H1 (cell line): ENCODE results near the gene PPOX. TPM values are rescaled to one million over a fixed set of nuclear protein-coding genes. Genes with fewer than 3 reads are reported as not detected.
A peak's percentile ranks its signal among the peaks of the same experiment; 100 is the strongest.

Experiments
- CTCF ChIA-PET: fragments of 300-600 bp; sonication (Branson Sonifier 250); formaldehyde crosslinking; loops from one replicate; lab custom pipeline; 2021; ENCODE audit not compliant: partially characterized antibody; lab: Charles Lee
- POLR2A ChIA-PET: fragments of 300-600 bp; sonication (Branson Sonifier 250); formaldehyde crosslinking; loops from one replicate; lab custom pipeline; 2021; ENCODE audit warnings: inconsistent platforms; ENCODE audit not compliant: partially characterized antibody; lab: Charles Lee
- DNase-seq, 2 experiments: peaks; one replicate each; pipeline versions ENCODE4 v3.0.0 to v3.0.0-alpha.2; 2010 to 2022; ENCODE audit warnings: low spot score in 2 of 2, low read depth in 1 of 2, mixed read lengths in 1 of 2
- FAIRE-seq: peaks from 2 replicates; lab custom pipeline; 2011; peaks lifted over from hg19 to GRCh38; lab: Jason Lieb, UNC
- H2AFZ ChIP-seq: 2 replicates; pipeline ENCODE4 v1.8.1; 2012; ENCODE audit warnings: low read length, inconsistent platforms
- H2AK5ac ChIP-seq: 2 replicates; pipeline ENCODE4 v1.6.1; 2013; ENCODE audit warnings: low read depth, low read length
- H2BK120ac ChIP-seq: replicated peaks from 2 replicates; pipeline ENCODE3; 2013; ENCODE audit warnings: low read depth, low read length, inconsistent platforms
- H2BK12ac ChIP-seq: 2 replicates; pipeline ENCODE4 v1.6.1; 2013; ENCODE audit warnings: low read depth, low read length
- H2BK15ac ChIP-seq: 2 replicates; pipeline ENCODE4 v1.6.1; 2013; ENCODE audit warnings: low read length
- H2BK20ac ChIP-seq: 2 replicates; pipeline ENCODE4 v1.6.1; 2013; ENCODE audit warnings: low read length
- H2BK5ac ChIP-seq: 2 replicates; pipeline ENCODE4 v1.6.1; 2013; ENCODE audit warnings: low read depth, low read length
- H3K14ac ChIP-seq: 2 replicates; pipeline ENCODE4 v1.6.1; 2013; ENCODE audit warnings: inconsistent platforms; ENCODE audit not compliant: insufficient read length
- H3K18ac ChIP-seq: 2 replicates; pipeline ENCODE4 v1.6.1; 2013; ENCODE audit warnings: low read length; ENCODE audit errors: extremely low read depth
- H3K23ac ChIP-seq: 2 replicates; pipeline ENCODE4 v1.6.1; 2013; ENCODE audit warnings: inconsistent platforms; ENCODE audit not compliant: insufficient read length
- H3K23me2 ChIP-seq: 2 replicates; pipeline ENCODE4 v1.6.1; 2013; ENCODE audit warnings: low read depth, low read length
- H3K27ac ChIP-seq: 2 replicates; pipeline ENCODE4 v1.6.1; 2011; ENCODE audit warnings: low read depth, low read length, inconsistent platforms
- H3K27me3 ChIP-seq, 4 experiments: replicated peaks in 1 of 4; 1 replicate in 1 of 4; 2 replicates in 3 of 4; pipeline versions ENCODE4 v1.6.1 to v1.8.1; 2011 to 2013; ENCODE audit warnings: low read length in 3 of 4, mild to moderate bottlenecking in 3 of 4, inconsistent platforms in 2 of 4, mixed read lengths in 2 of 4, moderate library complexity in 1 of 4; ENCODE audit not compliant: control insufficient read depth in 3 of 4, insufficient read depth in 3 of 4; ENCODE audit errors: extremely low read depth in 1 of 4
- H3K36me3 ChIP-seq, 4 experiments: 2 replicates each; pipeline versions ENCODE4 v1.6.1 to v1.8.1; 2011 to 2013; ENCODE audit warnings: mild to moderate bottlenecking in 4 of 4, low read length in 3 of 4, moderate library complexity in 2 of 4, control low read depth in 1 of 4, inconsistent platforms in 1 of 4; ENCODE audit not compliant: insufficient read depth in 4 of 4, control insufficient read depth in 2 of 4
- H3K4ac ChIP-seq: replicated peaks from 2 replicates; pipeline ENCODE3; 2013; ENCODE audit warnings: low read length, low read depth, mixed read lengths, inconsistent platforms; ENCODE audit not compliant: insufficient read length
- H3K4me1 ChIP-seq, 4 experiments: replicated peaks in 1 of 4; 1 replicate in 1 of 4; 2 replicates in 3 of 4; pipeline versions ENCODE4 v1.6.1 to v1.8.1; 2011 to 2013; ENCODE audit warnings: low read length in 3 of 4, inconsistent platforms in 2 of 4, mixed read lengths in 1 of 4; ENCODE audit not compliant: insufficient read depth in 4 of 4, control insufficient read depth in 3 of 4
- H3K4me2 ChIP-seq, 2 experiments: 2 replicates each; pipeline versions ENCODE4 v1.6.1 to v1.8.1; 2011 to 2013; ENCODE audit warnings: low read depth in 2 of 2, low read length in 2 of 2, control low read depth in 1 of 2, inconsistent platforms in 1 of 2, mild to moderate bottlenecking in 1 of 2; ENCODE audit not compliant: insufficient read depth in 1 of 2
- H3K4me3 ChIP-seq, 4 experiments: fragments of 200-600, 300-600 bp in 1 of 4; sonication (generic), shearing (Covaris generic), sonication (Bioruptor Twin) in 1 of 4; 2 replicates each; pipeline versions ENCODE4 v1.5.1 to v1.8.1; 2011 to 2016; ENCODE audit warnings: low read length in 4 of 4, low read depth in 3 of 4, control low read depth in 2 of 4, inconsistent platforms in 2 of 4, mild to moderate bottlenecking in 2 of 4, mixed read lengths in 1 of 4, moderate library complexity in 1 of 4; ENCODE audit not compliant: insufficient read depth in 2 of 4; ENCODE audit errors: extremely low read depth in 1 of 4
- H3K56ac ChIP-seq: replicated peaks from 2 replicates; pipeline ENCODE3; 2013; ENCODE audit warnings: low read depth, mild to moderate bottlenecking, mixed read lengths, low read length, inconsistent platforms; ENCODE audit not compliant: insufficient read length
- H3K79me1 ChIP-seq: 2 replicates; pipeline ENCODE4 v1.6.1; 2013; ENCODE audit warnings: low read depth, low read length, control low read depth
- H3K79me2 ChIP-seq, 2 experiments: 2 replicates each; pipeline versions ENCODE4 v1.6.1 to v1.8.1; 2012 to 2013; ENCODE audit warnings: low read length in 2 of 2, mild to moderate bottlenecking in 2 of 2, inconsistent platforms in 1 of 2; ENCODE audit not compliant: insufficient read depth in 2 of 2, control insufficient read depth in 1 of 2
- H3K9ac ChIP-seq, 4 experiments: replicated peaks in 1 of 4; 1 replicate in 1 of 4; 2 replicates in 3 of 4; pipeline versions ENCODE4 v1.6.1 to v1.8.1; 2011 to 2013; ENCODE audit warnings: low read depth in 3 of 4, low read length in 3 of 4, control low read depth in 2 of 4, mild to moderate bottlenecking in 2 of 4, moderate library complexity in 2 of 4, inconsistent platforms in 1 of 4; ENCODE audit errors: extremely low read depth in 1 of 4
- H3K9me3 ChIP-seq, 2 experiments: 2 replicates each; pipeline versions ENCODE4 v1.6.1 to v1.8.1; 2012 to 2013; ENCODE audit warnings: mild to moderate bottlenecking in 2 of 2, moderate library complexity in 2 of 2, control low read depth in 1 of 2, inconsistent platforms in 1 of 2, low read depth in 1 of 2, low read length in 1 of 2, mixed read lengths in 1 of 2; ENCODE audit not compliant: insufficient read depth in 2 of 2
- H4K20me1 ChIP-seq, 2 experiments: replicated peaks in 1 of 2; 2 replicates each; pipeline versions ENCODE3 to v1.8.1; 2011 to 2013; ENCODE audit warnings: inconsistent platforms in 2 of 2, low read length in 2 of 2, mild to moderate bottlenecking in 1 of 2; ENCODE audit not compliant: insufficient read depth in 2 of 2, control insufficient read depth in 1 of 2
- H4K5ac ChIP-seq: 2 replicates; pipeline ENCODE4 v1.6.1; 2013; ENCODE audit warnings: low read length, low read depth, mixed read lengths, inconsistent platforms; ENCODE audit not compliant: insufficient read length
- H4K8ac ChIP-seq: 2 replicates; pipeline ENCODE4 v1.8.0; 2013; ENCODE audit warnings: mild to moderate bottlenecking, moderate library complexity, low read length, inconsistent platforms; ENCODE audit not compliant: insufficient read depth; ENCODE audit errors: extremely low read depth
- H4K91ac ChIP-seq: replicated peaks from 2 replicates; pipeline ENCODE3; 2013; ENCODE audit warnings: low read length, mixed read lengths, inconsistent platforms; ENCODE audit not compliant: insufficient read length
- ASH2L ChIP-seq: fragments of 200-600, 300-600 bp; sonication (generic); IDR thresholded peaks from one replicate; pipeline ENCODE4 v1.7.1; 2017; ENCODE audit warnings: low read length
- CTCF ChIP-seq, 3 experiments: IDR thresholded peaks; 1 replicate in 2 of 3; 2 replicates in 1 of 3; pipeline versions ENCODE4 v1.5.1 to v1.6.1; 2011; ENCODE audit warnings: low read length in 3 of 3, mild to moderate bottlenecking in 3 of 3, inconsistent platforms in 2 of 3, low read depth in 1 of 3, moderate library complexity in 1 of 3; ENCODE audit not compliant: insufficient read depth in 1 of 3; ENCODE audit errors: control extremely low read depth in 1 of 3
- KDM4A ChIP-seq: IDR thresholded peaks from one replicate; pipeline ENCODE4 v1.7.1; 2012; ENCODE audit warnings: low read depth, mild to moderate bottlenecking, moderate library complexity, low read length, inconsistent platforms; ENCODE audit not compliant: severe bottlenecking
- KDM5A ChIP-seq: fragments of 200-600 bp; IDR thresholded peaks from 2 replicates; pipeline ENCODE4 v1.7.1; 2012; ENCODE audit warnings: mild to moderate bottlenecking, low read length, inconsistent platforms, mixed read lengths
- NRF1 ChIP-seq: IDR thresholded peaks from 2 replicates; pipeline ENCODE4 v1.6.1; 2011; ENCODE audit warnings: mild to moderate bottlenecking, low read depth, low read length, improper control_type of control experiment
- POLR2A ChIP-seq, 2 experiments: IDR thresholded peaks; 1 replicate in 1 of 2; 2 replicates in 1 of 2; pipeline ENCODE4 v1.6.1; 2011; ENCODE audit warnings: low read depth in 2 of 2, low read length in 2 of 2, mild to moderate bottlenecking in 2 of 2; ENCODE audit errors: control extremely low read depth in 1 of 2
- SIN3A ChIP-seq, 2 experiments: IDR thresholded peaks in 1 of 2; conservative IDR thresholded peaks in 1 of 2; 2 replicates each; pipeline ENCODE4 v1.6.1; 2011 to 2012; ENCODE audit warnings: low read length in 2 of 2, improper control_type of control experiment in 1 of 2, low read depth in 1 of 2, mild to moderate bottlenecking in 1 of 2
- SIX5 ChIP-seq: IDR thresholded peaks from 2 replicates; pipeline ENCODE4 v1.6.1; 2011; ENCODE audit warnings: mild to moderate bottlenecking, low read depth, low read length
- WGBS, 2 experiments: shearing (Covaris generic) in 1 of 2; methylation state at CpG; one replicate each; pipeline versions ENCODE4 v1.1.6 to v1.1.7; 2013 to 2015; ENCODE audit warnings: low lambda C conversion rate in 2 of 2, mixed read lengths in 2 of 2, inconsistent platforms in 1 of 2, low coverage in 1 of 2, missing lambda C conversion rate in 1 of 2; ENCODE audit not compliant: insufficient replicate concordance in 2 of 2, insufficient coverage in 1 of 2, insufficient read length in 1 of 2; ENCODE audit errors: extremely low coverage in 1 of 2, missing lambda C conversion rate in 1 of 2; 5-methylcytosine and 5-hydroxymethylcytosine counted together
- polyA plus RNA-seq, 7 experiments: library from polyadenylated mRNA; depleted of rRNA in 3 of 7; stranded (reverse) in 5 of 7; unstranded in 2 of 7; fragments of >200 nt in 5 of 7; fragments of 200-250 nt in 2 of 7; gene quantifications; 1 replicate in 5 of 7; 2 replicates in 1 of 7; 4 replicates in 1 of 7; pipeline versions ENCODE4 v1.2.1 to v1.2.3, GENCODE V29; 2011 to 2013; ENCODE audit warnings: missing spikeins in 2 of 7, mixed read lengths in 2 of 7
- total RNA-seq: library from RNA; stranded (reverse); fragmentation: NEBNext Ultra II Directional; extraction: Animal tissue kit (Norgen Biotek cat#: 25700); gene quantifications from 2 replicates; pipeline ENCODE4 v1.2.1, GENCODE V29; 2021

The PPOX gene
- total and polyA plus RNA-seq, 2 of the 8 experiments (the other 6 are each of a cell fraction or from before 2014, with no cell fraction given) = 39.4 to 40.4 TPM

GRCh38 chr1:161133220-161133740, 32.9 kb upstream of the PPOX start:
- Histone ChIP-seq H4K5ac (peak overlapping the region; percentile 25), H3K56ac (peak overlapping the region; percentile 23), H3K27me3 (no peaks in the 10 kb centered on the region), H3K4me1 (no peaks in the 10 kb centered on the region; a peak in 1 of 7 replicates), H3K9me3 (no peaks in the 10 kb centered on the region), H2BK12ac (peak overlapping the region; percentile 91; the same call in 1 of the 2 replicates), H3K79me2 (peaks cover 0 to 42% of the 10 kb centered on the region in 2 experiments; a peak in 3 of 4 replicates), H4K91ac (peak overlapping the region; percentile 46), H3K23ac (no peak overlapping the region), H3K36me3 (peaks cover 0 to 14% (median 4%) of the 10 kb centered on the region in 4 experiments; a peak in 3 of 8 replicates), H3K79me1 (peaks cover 9% of the 10 kb centered on the region), H3K4ac (peak overlapping the region; percentile 70), H3K14ac (no peak overlapping the region), H3K23me2 (peaks cover 9% of the 10 kb centered on the region), H2AK5ac (no peak overlapping the region)
- FAIRE-seq = peak; percentile 13
- WGBS, 2 experiments = 2% methylated on average over 11 of the region's 11 CpGs; no CpG with 5 or more reads in 1 of the 2 experiments
- CTCF ChIA-PET = interaction anchor here (1.2 to 2.7 kb wide), 5 partner anchors 19 to 39 kb away, joined by 3 to 10 read pairs (median 4); partner anchors contain the start of genes PPOX and UFC1
- TF ChIP-seq SIX5 (no peak), NRF1 (no peak), ASH2L (peak; percentile 91), POLR2A (IDR thresholded peaks at IDR 0.05; ENCODE audit: control extremely low read depth in 1 of 2, low read depth in 2 of 2, low read length in 2 of 2) (0 out of 3 replicates have a peak, but pooled peaks of 1 of the 2 experiments have one; percentile 6), CTCF (IDR thresholded peaks at IDR 0.05; ENCODE audit: control extremely low read depth in 1 of 3, insufficient read depth in 1 of 3, low read depth in 1 of 3, low read length in 3 of 3) (no peak), KDM4A (peak; percentile 18), KDM5A (no peak), SIN3A (conservative IDR thresholded peaks at IDR 0.05 in 1 of 2, IDR thresholded peaks at IDR 0.05 in 1 of 2; ENCODE audit: low read depth in 1 of 2, low read length in 2 of 2) (0 out of 4 replicates have a peak, but pooled peaks of 1 of the 2 experiments have one; percentile 10)
- TF ChIP-seq, all 59 proteins: peak for 4
- H2AFZ ChIP-seq = peak overlapping the region; percentile 51; the same call in 1 of the 2 replicates
- peak overlapping the region; percentile 95 for H3K27ac ChIP-seq
- no peak overlapping the region for H2BK20ac ChIP-seq
- H4K8ac ChIP-seq = 0 out of 2 replicates have a peak overlapping the region, but pooled peaks have one; percentile 26
- H4K20me1 ChIP-seq = peaks cover 2 to 4% of the 10 kb centered on the region in 2 experiments
- POLR2A ChIA-PET = interaction anchor here (0.7 to 9.6 kb wide), 21 partner anchors 8 to 179 kb away, joined by 3 to 130 read pairs (median 5); partner anchors contain the start of genes ADAMTS4, B4GALT3, F11R and KLHDC9
- H2BK15ac ChIP-seq = no peak overlapping the region
- peak overlapping the region; percentile 78 for H3K4me2 ChIP-seq
- H3K4me3 ChIP-seq = peak overlapping the region; percentile 71 to 97 (median 84)
- no peak overlapping the region for H2BK120ac ChIP-seq
- no peak for DNase-seq
- peak overlapping the region; percentile 53 for H3K18ac ChIP-seq
- peak overlapping the region; percentile 88 for H2BK5ac ChIP-seq
- peak overlapping the region; percentile 75 to 85 (median 80) for H3K9ac ChIP-seq
